Small intestine (tissue), 7 donors: ENCODE results near the gene ZNF488. TPM values are rescaled to one million over a fixed set of nuclear protein-coding genes. Genes with fewer than 3 reads are reported as not detected.

Source experiments
- DNase-seq, 2 donors: peaks; one replicate each; pipeline versions ENCODE4 v3.0.0 to v3.0.0-alpha.2; 2013
- FAIRE-seq: peaks from 2 replicates; lab custom pipeline; 2012; peaks lifted over from hg19 to GRCh38; lab: Jason Lieb, UNC
- H3K27ac ChIP-seq, 3 donors: one replicate each; pipeline ENCODE4 v1.5.1; 2013; ENCODE audit warnings: low read length in 2 of 3, mild to moderate bottlenecking in 2 of 3, control low read depth in 1 of 3, inconsistent platforms in 1 of 3, low read depth in 1 of 3, moderate library complexity in 1 of 3
- H3K27me3 ChIP-seq, 3 donors: one replicate each; pipeline ENCODE4 v1.6.1; 2013; ENCODE audit warnings: low read length in 3 of 3, inconsistent platforms in 1 of 3; ENCODE audit not compliant: control insufficient read depth in 3 of 3, insufficient read depth in 3 of 3
- H3K36me3 ChIP-seq, 3 donors: one replicate each; pipeline ENCODE4 v1.6.1; 2013; ENCODE audit warnings: low read length in 3 of 3, inconsistent platforms in 1 of 3, low read depth in 1 of 3, mild to moderate bottlenecking in 1 of 3, moderate library complexity in 1 of 3; ENCODE audit not compliant: control insufficient read depth in 3 of 3, insufficient read depth in 2 of 3
- H3K4me1 ChIP-seq, 3 donors: one replicate each; pipeline ENCODE4 v1.6.1; 2013; ENCODE audit warnings: low read length in 2 of 3, inconsistent platforms in 1 of 3, low read depth in 1 of 3, mild to moderate bottlenecking in 1 of 3, moderate library complexity in 1 of 3; ENCODE audit not compliant: control insufficient read depth in 3 of 3, insufficient read depth in 2 of 3
- H3K4me3 ChIP-seq, 3 donors: one replicate each; pipeline ENCODE4 v1.5.1; 2013; ENCODE audit warnings: low read length in 3 of 3, control low read depth in 1 of 3, inconsistent platforms in 1 of 3, low read depth in 1 of 3, mild to moderate bottlenecking in 1 of 3, moderate library complexity in 1 of 3
- H3K9me3 ChIP-seq, 2 donors: one replicate each; pipeline ENCODE4 v1.6.1; 2013; ENCODE audit warnings: low read depth in 1 of 2, low read length in 1 of 2; ENCODE audit not compliant: control insufficient read depth in 2 of 2, insufficient read depth in 1 of 2
- WGBS, 3 donors: extraction: QIAGEN DNeasy Blood & Tissue Kit; methylation state at CpG; one replicate each; pipeline ENCODE4 v1.1.7; 2013; 5-methylcytosine and 5-hydroxymethylcytosine counted together
- polyA plus RNA-seq, 4 donors: library from polyadenylated mRNA; stranded (reverse) in 3 of 4; unstranded in 1 of 4; fragments of 200-250 nt in 3 of 4; fragments of 120-200 nt in 1 of 4; gene quantifications; one replicate each; pipeline versions ENCODE4 v1.2.1 to v1.2.3, GENCODE V29; 2013
- donor health status: healthy with polysubstance abuse.
- donor health status: control.
- donor health status: control.
- donor health status: Bipolar disorder and iron deficiency.
- donor health status: healthy.

Gene ZNF488
- polyA plus RNA-seq, 4 donors, result 2.7 to 40.0 (median 12.2) TPM

DNA sequence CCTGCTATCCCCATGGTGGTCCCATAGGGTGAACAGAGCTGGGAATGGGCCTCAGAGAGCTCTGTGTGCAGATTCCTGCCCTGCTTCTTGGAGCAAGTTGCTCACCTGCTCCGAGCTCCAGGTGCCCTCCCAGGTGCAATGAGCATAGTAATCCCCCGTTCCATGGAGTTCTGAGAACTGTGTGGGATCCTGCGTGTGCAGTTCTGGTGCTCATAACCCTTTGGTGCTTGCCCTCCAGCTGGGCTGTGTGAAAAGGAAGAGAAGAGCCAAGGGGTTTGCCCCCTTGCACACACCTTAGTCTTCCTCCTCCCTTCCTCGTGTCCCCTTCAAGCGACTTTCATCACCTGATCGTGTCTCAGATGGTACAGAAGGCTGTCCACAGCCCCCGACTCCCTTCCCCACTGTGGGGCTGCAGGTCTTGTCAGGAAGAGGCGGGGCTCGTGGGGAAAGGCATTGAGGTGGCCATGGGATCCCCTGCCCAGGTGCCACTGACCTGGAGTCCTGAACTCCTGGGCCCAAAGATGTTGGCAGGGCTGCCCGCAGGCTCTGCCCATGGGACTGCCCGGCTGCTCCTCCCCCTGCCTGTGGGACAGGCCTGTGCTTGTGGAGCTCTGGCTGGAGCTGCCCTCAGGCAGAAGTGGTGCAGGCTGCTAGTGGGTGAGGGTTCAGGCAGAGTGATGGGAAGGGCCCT, 21.9 kb upstream of the ZNF488 start:
- Histone ChIP-seq H3K4me3 (no peak overlapping the region), H3K4me1 (peaks cover 0 to 27% (median 14%) of the 10 kb centered on the region in 3 donors), H3K36me3 (no peaks in the 10 kb centered on the region), H3K27ac (peak overlapping the region; percentile 5 to 79 (median 67)), H3K27me3 (no peaks in the 10 kb centered on the region), H3K9me3 (no peaks in the 10 kb centered on the region)
- DNase-seq, result no peak
- WGBS, 3 donors, result 77 to 89% (median 83%) methylated on average over 11 of the region's 11 CpGs
- FAIRE-seq, result no peak

DNA sequence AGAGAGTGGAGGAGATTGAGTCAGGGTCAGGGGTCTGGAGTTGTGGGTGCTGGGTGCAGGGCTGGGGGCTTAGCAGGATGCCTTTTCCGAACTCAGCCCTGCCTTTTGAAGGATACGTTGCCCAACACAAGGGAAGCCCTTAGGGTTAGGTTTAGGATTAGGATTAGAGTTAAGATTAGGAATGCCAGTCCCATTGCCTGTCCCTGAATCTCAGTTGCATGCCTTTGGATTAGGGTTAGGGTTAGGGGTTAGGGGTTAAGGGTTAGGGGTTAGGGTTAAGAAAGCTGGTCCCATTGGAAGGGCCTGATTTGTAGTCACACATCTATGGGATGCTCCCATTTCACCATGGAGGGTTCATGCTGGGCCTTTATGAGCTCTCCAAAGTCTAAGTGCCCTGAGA, 20.8 kb upstream of the ZNF488 start:
- DNase-seq (no peak), FAIRE-seq (no peak)
- Histone ChIP-seq H3K27ac (no peak overlapping the region), H3K36me3 (no peaks in the 10 kb centered on the region), H3K4me1 (peaks cover 0 to 27% (median 14%) of the 10 kb centered on the region in 3 donors), H3K27me3 (no peaks in the 10 kb centered on the region), H3K9me3 (no peaks in the 10 kb centered on the region), H3K4me3 (no peak overlapping the region)
- 89 to 97% (median 96%) methylated on average over 2 of the region's 2 CpGs for WGBS, 3 donors

GRCh38 chr10:47404446-47404845, 20.4 kb upstream of the ZNF488 start:
- peaks cover 0 to 2% (median 0%) of the 10 kb centered on the region in 3 donors for H3K27me3 ChIP-seq
- H3K36me3 ChIP-seq, result no peaks in the 10 kb centered on the region
- no peaks in the 10 kb centered on the region for H3K9me3 ChIP-seq
- no peak overlapping the region for H3K4me3 ChIP-seq
- no peak overlapping the region for H3K27ac ChIP-seq
- DNase-seq (no peak), FAIRE-seq (no peak)
- WGBS, 3 donors, result 80 to 90% (median 86%) methylated on average over 6 of the region's 6 CpGs
- H3K4me1 ChIP-seq, result peaks cover 0 to 27% (median 14%) of the 10 kb centered on the region in 3 donors

- Histone ChIP-seq H3K27ac (no peak overlapping the region), H3K9me3 (peaks cover 0 to under 1% of the 10 kb centered on the region in 2 donors), H3K36me3 (no peaks in the 10 kb centered on the region), H3K4me1 (peaks cover 0 to 27% (median 14%) of the 10 kb centered on the region in 3 donors), H3K4me3 (no peak overlapping the region), H3K27me3 (peaks cover 0 to 2% (median 0%) of the 10 kb centered on the region in 3 donors)
- 79 to 85% (median 80%) methylated on average over 6 of the region's 6 CpGs for WGBS, 3 donors
- DNase-seq, result no peak
- no peak for FAIRE-seq
Measured at GRCh38 chr10:47403446-47404318, 19.6 kb upstream of the ZNF488 start.

DNA sequence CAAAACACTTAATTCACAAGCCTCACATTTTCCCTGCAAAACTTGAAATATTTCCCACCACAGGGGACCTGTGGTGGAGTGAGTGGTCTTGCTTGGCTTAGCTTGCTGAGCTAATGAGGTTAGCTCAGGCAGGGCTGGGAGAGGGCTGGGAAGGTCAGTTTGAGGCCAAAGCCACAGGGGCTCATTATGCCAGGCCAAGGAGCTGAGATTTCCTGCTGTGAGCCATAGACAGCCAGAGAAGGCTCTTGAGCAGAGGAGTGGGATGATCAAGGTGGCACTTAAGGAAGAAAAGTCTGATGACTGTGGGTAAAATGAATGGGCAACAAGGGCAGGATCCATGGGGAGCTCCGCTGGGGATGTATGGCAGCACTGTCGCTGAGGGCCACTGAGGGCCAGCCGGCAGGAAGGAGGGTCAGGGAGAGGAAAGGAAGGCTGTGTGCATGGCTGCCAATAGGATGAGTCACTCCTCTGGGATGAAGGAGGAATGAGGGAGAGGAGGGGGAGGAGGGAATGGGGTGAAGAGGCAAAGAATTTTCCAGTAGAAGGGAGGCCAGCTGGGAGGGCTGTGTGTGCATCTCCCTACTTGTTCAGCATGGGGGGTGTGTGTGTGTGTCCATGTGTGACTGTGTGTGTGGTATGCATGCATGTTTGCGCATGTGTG, 18.7 kb upstream of the ZNF488 start:
- Histone ChIP-seq H3K36me3 (no peaks in the 10 kb centered on the region), H3K27me3 (peaks cover 0 to 2% (median 0%) of the 10 kb centered on the region in 3 donors), H3K4me3 (no peak overlapping the region), H3K4me1 (peaks cover 0 to 27% (median 14%) of the 10 kb centered on the region in 3 donors), H3K27ac (no peak overlapping the region), H3K9me3 (peaks cover 0 to 2% of the 10 kb centered on the region in 2 donors)
- WGBS, 3 donors, result 55 to 74% (median 56%) methylated on average over 4 of the region's 4 CpGs
- FAIRE-seq (no peak), DNase-seq (peak; percentile 53 to 79)

GRCh38 chr10:47401874-47402640, 18.0 kb upstream of the ZNF488 start:
- Histone ChIP-seq H3K4me1 (peaks cover 0 to 22% (median 9%) of the 10 kb centered on the region in 3 donors), H3K9me3 (peaks cover 0 to 2% of the 10 kb centered on the region in 2 donors), H3K27me3 (peaks cover 0 to 2% (median 0%) of the 10 kb centered on the region in 3 donors), H3K4me3 (no peak overlapping the region), H3K36me3 (no peaks in the 10 kb centered on the region), H3K27ac (no peak overlapping the region)
- no peak for FAIRE-seq
- 82 to 87% (median 85%) methylated on average over 10 of the region's 10 CpGs for WGBS, 3 donors
- no peak for DNase-seq

- Histone ChIP-seq H3K27ac (no peak overlapping the region), H3K4me3 (no peak overlapping the region), H3K9me3 (peaks cover 0 to 2% of the 10 kb centered on the region in 2 donors), H3K4me1 (peaks cover 0 to 15% (median 5%) of the 10 kb centered on the region in 3 donors), H3K36me3 (no peaks in the 10 kb centered on the region), H3K27me3 (peaks cover 0 to 2% (median 0%) of the 10 kb centered on the region in 3 donors)
- 94 to 96% (median 96%) methylated on average over 4 of the region's 4 CpGs for WGBS, 3 donors
- no peak for FAIRE-seq
- DNase-seq, result no peak
Measured at GRCh38 chr10:47401210-47401609, 17.1 kb upstream of the ZNF488 start.
